Left hindlimb (tissue), 1 donor: ENCODE measurements around the gene IGFL3.
"Not testable (repeated sequence)": the region's sequence is repeated elsewhere in the genome, so short reads cannot be mapped to it uniquely, and the experiment has no call there.

Experiments
- DNase-seq: peaks from one replicate; pipeline ENCODE4 v3.0.0-alpha.2; 2018

IGFL3 gene

GRCh38 chr19:46124638-46125115, at the start of gene IGFL3:
TSS of gene IGFL3 (minus strand) at chr19:46124688. CDS start at chr19:46124649, 39 bp downstream.
- no peak for DNase-seq

GRCh38 chr19:46173886-46174480, 49.5 kb upstream of the IGFL3 start:
- DNase-seq = no peak

DNA sequence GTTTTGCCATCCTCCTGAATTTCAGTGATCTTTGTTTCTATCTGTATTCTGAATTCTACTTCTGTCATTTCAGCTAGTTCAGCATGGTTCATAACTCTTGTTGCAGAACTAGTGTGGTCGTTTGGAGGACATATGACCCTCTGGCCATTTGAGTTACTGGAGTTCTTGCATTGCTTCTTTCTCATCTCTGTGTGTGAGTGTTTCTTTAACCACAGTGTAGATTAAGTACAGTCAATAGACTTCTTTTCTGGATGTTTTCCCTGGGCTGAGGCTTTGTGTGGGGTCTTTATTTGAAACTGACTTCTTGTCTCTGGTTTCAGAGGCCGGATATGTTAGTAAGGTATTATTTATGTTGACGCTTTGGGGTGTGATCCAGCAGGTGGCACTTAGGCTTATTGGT, 38.2 kb upstream of the IGFL3 start:
- DNase-seq = no peak

- DNase-seq = not testable (repeated sequence)
Observed at GRCh38 chr19:46161642-46162257, 37.3 kb upstream of the IGFL3 start.

- no peak for DNase-seq
Observed at GRCh38 chr19:46160233-46160775, 35.8 kb upstream of the IGFL3 start.

GRCh38 chr19:46159418-46160232, 35.1 kb upstream of the IGFL3 start:
- no peak for DNase-seq

DNA sequence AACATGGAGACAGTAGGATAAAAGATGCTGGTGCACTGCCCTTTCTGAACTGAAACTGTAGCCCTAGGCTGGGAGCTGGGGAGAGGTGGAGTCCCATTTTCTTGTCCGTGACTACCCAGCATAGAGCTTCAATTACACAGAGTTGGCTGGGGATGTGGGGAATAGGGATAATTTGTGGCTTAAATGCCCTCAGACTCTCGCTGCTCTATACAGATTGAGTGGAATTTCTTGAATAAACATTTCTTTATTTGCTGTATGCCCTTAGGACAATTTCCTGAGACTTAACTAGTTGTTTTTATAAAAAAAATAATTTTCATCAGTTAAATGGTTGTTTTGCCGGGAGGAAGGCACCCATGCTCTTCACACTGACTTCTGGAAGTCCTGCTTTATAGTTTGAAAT, 30.7 kb upstream of the IGFL3 start:
- no peak for DNase-seq

- DNase-seq = no peak
Observed at GRCh38 chr19:46150606-46151005, 26.1 kb upstream of the IGFL3 start.

DNA sequence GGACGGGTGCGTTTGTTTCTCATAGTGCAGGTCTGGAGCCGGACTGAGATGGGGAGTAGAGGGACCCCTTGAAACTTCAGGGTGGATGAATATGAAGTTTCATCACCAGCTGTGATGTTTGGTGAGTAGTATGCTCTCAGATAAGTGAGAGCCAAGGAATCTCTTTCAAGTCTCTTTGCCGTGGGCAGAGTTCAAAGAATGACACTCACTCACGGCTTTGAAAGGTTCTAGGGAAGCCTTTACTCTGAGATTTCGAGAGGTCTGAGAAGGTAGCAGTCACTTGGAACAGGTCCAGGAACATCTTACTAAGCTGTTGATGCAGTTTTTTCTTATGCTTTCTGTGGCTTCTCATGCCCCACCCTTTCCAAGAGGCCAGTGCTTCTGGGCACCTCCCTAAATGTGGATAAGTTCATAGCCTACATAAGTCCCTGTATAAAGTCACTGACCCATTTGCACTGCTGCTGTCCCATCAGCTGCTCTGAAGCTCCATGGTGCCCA, 23.4 kb upstream of the IGFL3 start, which contains the start of gene IGFL2:
Gene IGFL2 (plus strand): TSS at position 448 of the 498 bp plus-strand sequence. CDS start 41 bp downstream, at position 489.
- no peak for DNase-seq

- no peak for DNase-seq
Observed at GRCh38 chr19:46147166-46147740, 22.8 kb upstream of the IGFL3 start.

DNA sequence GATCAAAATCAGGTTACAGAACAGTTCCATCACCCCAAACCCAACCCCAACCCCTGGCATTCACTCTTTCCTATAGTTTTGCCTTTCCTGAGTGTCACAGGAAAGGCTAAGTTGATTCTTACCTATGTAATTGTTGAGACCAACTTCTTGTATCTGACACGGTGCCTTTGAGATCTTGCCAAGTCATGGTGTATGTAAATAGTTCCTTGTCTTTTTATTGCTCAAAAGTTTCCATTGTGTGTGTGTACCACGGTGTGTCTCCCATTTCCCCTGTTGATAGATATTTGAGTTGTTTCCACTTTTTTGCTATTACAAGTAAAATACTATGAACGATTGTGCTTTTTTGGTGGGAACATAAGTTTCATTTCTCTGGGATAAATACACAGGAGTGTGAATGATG, 20.3 kb upstream of the IGFL3 start:
- DNase-seq = no peak

- DNase-seq = no peak
Observed at GRCh38 chr19:46142294-46142693, 17.8 kb upstream of the IGFL3 start.

- no peak for DNase-seq
Observed at GRCh38 chr19:46141421-46141820, 16.9 kb upstream of the IGFL3 start.

DNA sequence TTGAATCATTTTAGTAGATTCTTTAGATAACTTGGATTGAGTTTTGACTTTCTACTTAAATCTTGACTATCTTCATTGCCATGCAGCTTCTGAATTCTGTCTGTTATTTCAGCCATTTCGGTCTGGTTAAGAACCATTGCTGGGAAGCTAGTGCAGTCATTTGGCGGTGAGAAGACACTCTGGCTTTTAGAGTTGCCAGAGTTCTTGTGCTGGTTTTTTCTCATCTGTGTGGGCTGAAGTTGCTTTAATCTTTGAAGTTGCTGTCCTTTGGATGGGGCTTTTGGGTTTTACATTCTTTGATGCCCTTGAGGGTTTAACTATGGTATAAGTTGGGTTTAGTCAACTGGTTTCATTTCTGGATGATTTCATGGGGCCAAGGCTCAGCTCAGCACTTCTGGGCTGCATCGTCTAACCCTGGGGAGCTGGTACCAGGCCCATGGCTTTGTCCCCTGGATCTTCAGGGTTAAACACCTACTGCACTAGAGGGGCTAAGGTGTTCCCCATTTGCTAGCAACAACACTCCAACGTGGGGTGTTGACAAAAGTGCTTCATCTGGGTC, 13.5 kb upstream of the IGFL3 start:
- DNase-seq = no peak

GRCh38 chr19:46134527-46134926, 10.0 kb upstream of the IGFL3 start:
- DNase-seq = no peak

GRCh38 chr19:46133777-46134241, 9.3 kb upstream of the IGFL3 start:
- DNase-seq = no peak

GRCh38 chr19:46133101-46133627, 8.7 kb upstream of the IGFL3 start:
- DNase-seq = no peak

GRCh38 chr19:46132508-46133100, 8.1 kb upstream of the IGFL3 start:
- no peak for DNase-seq

GRCh38 chr19:46131485-46132143, 7.1 kb upstream of the IGFL3 start:
- DNase-seq = no peak

DNA sequence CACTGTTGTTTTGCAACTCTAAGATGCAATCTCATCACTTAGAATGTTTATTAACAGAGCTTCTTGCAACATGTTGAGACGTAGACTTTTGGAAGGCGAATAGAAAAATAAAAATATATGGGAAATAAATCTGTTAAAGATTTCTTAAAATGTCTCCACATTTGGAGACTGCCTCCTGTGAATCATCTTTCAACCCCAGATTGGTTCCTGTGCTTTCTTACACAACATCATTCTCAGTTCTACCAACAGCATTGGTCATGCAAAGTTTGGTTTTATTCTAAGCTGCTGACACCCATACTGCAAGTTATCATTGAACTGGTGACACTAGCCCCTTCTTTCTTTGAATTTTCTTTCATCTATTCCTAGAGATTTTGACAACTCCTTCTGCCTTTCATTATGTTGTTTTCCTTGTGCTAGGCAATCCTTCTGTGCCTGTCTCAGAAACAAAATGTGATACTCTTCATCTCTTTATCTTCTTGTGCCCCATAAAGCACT, 1.6 kb upstream of the IGFL3 start:
- no peak for DNase-seq

DNA sequence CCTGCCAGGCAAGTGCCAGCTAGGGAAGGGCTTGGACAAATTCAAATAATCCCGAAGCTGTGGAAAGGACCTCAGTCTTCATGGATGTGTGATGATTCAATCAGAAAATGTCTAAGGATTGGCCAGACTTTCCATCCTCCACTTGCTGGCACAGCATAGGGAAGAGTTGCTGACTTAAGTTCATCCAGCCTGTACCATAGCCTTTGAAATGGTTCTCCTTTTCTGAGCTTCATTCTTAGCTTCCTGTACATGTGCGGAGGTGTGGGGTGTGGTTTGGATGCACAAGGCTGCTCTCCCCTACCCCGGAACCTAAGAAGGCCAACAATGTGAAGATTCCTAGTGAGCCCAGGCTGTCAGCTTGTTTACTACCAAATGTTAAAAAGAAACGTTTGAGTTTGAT, 959 bp upstream of the IGFL3 start:
- DNase-seq = no peak
